CD14-positive monocyte (primary cell): ENCODE results near the gene ITGAV. TPM values are rescaled to one million over a fixed set of nuclear protein-coding genes. Genes with fewer than 3 reads are reported as not detected.

ENCODE experiments used
- DNase-seq, 3 donors: peaks; one replicate each; pipeline ENCODE4 v3.0.0-alpha.2; 2011 to 2022
- H2AFZ ChIP-seq: 2 replicates; pipeline ENCODE4 v1.6.0; 2012; ENCODE audit warnings: mild to moderate bottlenecking, low read depth, low read length, inconsistent platforms; ENCODE audit not compliant: insufficient read depth, poor library complexity, severe bottlenecking
- H3K27ac ChIP-seq, 2 donors: 1 replicate in 1 of 2; 2 replicates in 1 of 2; pipeline ENCODE4 v1.5.1; 2012 to 2013; ENCODE audit warnings: low read length in 2 of 2, control low read depth in 1 of 2, inconsistent platforms in 1 of 2, low read depth in 1 of 2, mild to moderate bottlenecking in 1 of 2
- H3K27me3 ChIP-seq, 2 donors: one replicate each; pipeline versions ENCODE4 v1.6.0 to v1.6.1; 2011 to 2013; ENCODE audit warnings: low read length in 2 of 2; ENCODE audit not compliant: control insufficient read depth in 2 of 2, insufficient read depth in 2 of 2
- H3K36me3 ChIP-seq, 2 donors: replicated peaks in 1 of 2; 1 replicate in 1 of 2; 2 replicates in 1 of 2; pipeline versions ENCODE4 v1.5.1 to v1.6.1; 2012 to 2013; ENCODE audit warnings: low read length in 2 of 2, control low read depth in 1 of 2, inconsistent platforms in 1 of 2, mild to moderate bottlenecking in 1 of 2; ENCODE audit not compliant: insufficient read depth in 2 of 2, control insufficient read depth in 1 of 2
- H3K4me1 ChIP-seq, 2 donors: 1 replicate in 1 of 2; 2 replicates in 1 of 2; pipeline versions ENCODE4 v1.5.1 to v1.6.1; 2012 to 2013; ENCODE audit warnings: low read length in 2 of 2, control low read depth in 1 of 2, inconsistent platforms in 1 of 2, mild to moderate bottlenecking in 1 of 2, moderate library complexity in 1 of 2; ENCODE audit not compliant: insufficient read depth in 2 of 2, control insufficient read depth in 1 of 2
- H3K4me2 ChIP-seq: replicated peaks from 2 replicates; pipeline ENCODE3; 2012; ENCODE audit warnings: low read length, moderate library complexity, mild to moderate bottlenecking; ENCODE audit not compliant: poor library complexity, severe bottlenecking; ENCODE audit errors: extremely low read depth
- H3K4me3 ChIP-seq, 3 experiments: fragments of 200-600 bp in 1 of 3; sonication (generic) in 1 of 3; replicated peaks in 1 of 3; 1 replicate in 2 of 3; 2 replicates in 1 of 3; pipeline ENCODE4 v1.5.1; 2011 to 2013; ENCODE audit warnings: low read length in 3 of 3, mild to moderate bottlenecking in 3 of 3, control low read depth in 2 of 3, low read depth in 2 of 3, inconsistent platforms in 1 of 3, moderate library complexity in 1 of 3
- H3K79me2 ChIP-seq: 2 replicates; pipeline ENCODE4 v1.6.0; 2012; ENCODE audit warnings: mild to moderate bottlenecking, control low read depth, inconsistent platforms, low read length, moderate library complexity; ENCODE audit not compliant: insufficient read depth
- H3K9ac ChIP-seq: 2 replicates; pipeline ENCODE4 v1.6.0; 2017; ENCODE audit warnings: low read length, mild to moderate bottlenecking; ENCODE audit not compliant: insufficient read depth, poor library complexity, severe bottlenecking
- H3K9me3 ChIP-seq, 2 donors: replicated peaks in 1 of 2; 1 replicate in 1 of 2; 2 replicates in 1 of 2; pipeline versions ENCODE4 v1.5.1 to v1.6.1; 2012 to 2013; ENCODE audit warnings: low read length in 2 of 2, control low read depth in 1 of 2; ENCODE audit not compliant: control insufficient read depth in 1 of 2, insufficient read depth in 1 of 2
- H4K20me1 ChIP-seq: 2 replicates; pipeline ENCODE4 v1.6.0; 2012; ENCODE audit warnings: mild to moderate bottlenecking, low read length, control low read depth, moderate library complexity; ENCODE audit not compliant: insufficient read depth
- H3K27ac Mint-ChIP-seq, 7 donors: one replicate each; pipeline ENCODE4 v1.8.0; 2020; ENCODE audit warnings: mild to moderate bottlenecking in 7 of 7, mixed read lengths in 7 of 7, moderate library complexity in 6 of 7, inconsistent platforms in 2 of 7
- H3K27me3 Mint-ChIP-seq, 3 donors: one replicate each; pipeline ENCODE4 v1.8.0; 2021 to 2022; ENCODE audit warnings: low read depth in 3 of 3, mild to moderate bottlenecking in 3 of 3, mixed read lengths in 3 of 3, moderate library complexity in 3 of 3, inconsistent platforms in 1 of 3
- H3K36me3 Mint-ChIP-seq, 2 donors: one replicate each; pipeline ENCODE4 v1.8.0; 2020; ENCODE audit warnings: mixed read lengths in 2 of 2, inconsistent platforms in 1 of 2, mild to moderate bottlenecking in 1 of 2
- H3K4me1 Mint-ChIP-seq: one replicate; pipeline ENCODE4 v1.8.0; 2020; ENCODE audit warnings: mild to moderate bottlenecking, mixed read lengths
- H3K4me3 Mint-ChIP-seq, 2 donors: one replicate each; pipeline ENCODE4 v1.8.0; 2020; ENCODE audit warnings: mild to moderate bottlenecking in 2 of 2, mixed read lengths in 2 of 2, moderate library complexity in 1 of 2
- H3K9me3 Mint-ChIP-seq, 7 donors: one replicate each; pipeline ENCODE4 v1.8.0; 2020 to 2022; ENCODE audit warnings: mixed read lengths in 7 of 7, mild to moderate bottlenecking in 6 of 7, moderate library complexity in 6 of 7, inconsistent platforms in 2 of 7
- WGBS: methylation state at CpG from one replicate; pipeline ENCODE4 v1.1.5; 2013; ENCODE audit warnings: missing lambda C conversion rate; ENCODE audit not compliant: insufficient coverage; 5-methylcytosine and 5-hydroxymethylcytosine counted together
- intact Hi-C, 2 donors: fragments of 100-400 bp; cut with micrococcal nuclease; formaldehyde crosslinking; loops; one replicate each; pipeline versions ENCODE4 v1.15.0 to v1.15.1; 2023
- polyA plus RNA-seq, 3 donors: library from polyadenylated mRNA; depleted of rRNA in 1 of 3; unstranded in 2 of 3; stranded (reverse) in 1 of 3; fragments of 300-500 nt in 2 of 3; fragments of >200 nt in 1 of 3; fragmentation: Illumina TruSeq in 2 of 3; gene quantifications; 1 replicate in 2 of 3; 2 replicates in 1 of 3; pipeline ENCODE4 v1.2.3, GENCODE V29; 2012 to 2021
- TF ChIP-seq, protein P1 (sequence below): fragments of 200-600 bp; IDR thresholded peaks from one replicate; pipeline ENCODE4 v1.8.0; 2022; ENCODE audit warnings: antibody characterized with exemption, mild to moderate bottlenecking

Gene ITGAV
- polyA plus RNA-seq, 3 donors, result 4.9 to 8.2 (median 6.0) TPM

DNA sequence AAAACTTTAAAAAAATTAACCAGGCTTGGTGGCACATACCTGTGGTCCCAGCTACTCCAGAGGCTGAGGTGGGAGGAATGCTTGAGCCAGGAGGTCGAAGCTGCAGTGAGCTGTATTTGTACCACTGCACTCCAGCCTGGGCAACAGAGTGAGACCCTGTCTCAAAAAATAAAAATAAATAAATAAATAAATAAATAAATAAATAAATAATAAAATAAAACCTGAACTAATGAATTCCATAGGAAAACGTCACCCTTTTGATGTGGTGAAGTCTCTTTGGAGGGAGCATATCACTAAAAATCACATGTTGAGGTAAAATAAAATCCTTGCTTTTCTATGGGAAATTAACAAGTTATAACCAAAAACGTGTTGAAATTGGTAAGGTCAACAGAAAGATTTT is 29.6 kb upstream of the ITGAV start:
- TF ChIP-seq, protein P1, sequence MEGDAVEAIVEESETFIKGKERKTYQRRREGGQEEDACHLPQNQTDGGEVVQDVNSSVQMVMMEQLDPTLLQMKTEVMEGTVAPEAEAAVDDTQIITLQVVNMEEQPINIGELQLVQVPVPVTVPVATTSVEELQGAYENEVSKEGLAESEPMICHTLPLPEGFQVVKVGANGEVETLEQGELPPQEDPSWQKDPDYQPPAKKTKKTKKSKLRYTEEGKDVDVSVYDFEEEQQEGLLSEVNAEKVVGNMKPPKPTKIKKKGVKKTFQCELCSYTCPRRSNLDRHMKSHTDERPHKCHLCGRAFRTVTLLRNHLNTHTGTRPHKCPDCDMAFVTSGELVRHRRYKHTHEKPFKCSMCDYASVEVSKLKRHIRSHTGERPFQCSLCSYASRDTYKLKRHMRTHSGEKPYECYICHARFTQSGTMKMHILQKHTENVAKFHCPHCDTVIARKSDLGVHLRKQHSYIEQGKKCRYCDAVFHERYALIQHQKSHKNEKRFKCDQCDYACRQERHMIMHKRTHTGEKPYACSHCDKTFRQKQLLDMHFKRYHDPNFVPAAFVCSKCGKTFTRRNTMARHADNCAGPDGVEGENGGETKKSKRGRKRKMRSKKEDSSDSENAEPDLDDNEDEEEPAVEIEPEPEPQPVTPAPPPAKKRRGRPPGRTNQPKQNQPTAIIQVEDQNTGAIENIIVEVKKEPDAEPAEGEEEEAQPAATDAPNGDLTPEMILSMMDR, result no peak
- Histone ChIP-seq H3K79me2 (no peaks in the 10 kb centered on the region), H3K27ac (no peak overlapping the region), H3K27me3 (no peaks in the 10 kb centered on the region), H3K9ac (no peak overlapping the region), H3K4me1 (no peaks in the 10 kb centered on the region), H3K4me2 (no peak overlapping the region), H4K20me1 (no peaks in the 10 kb centered on the region), H3K9me3 (no peaks in the 10 kb centered on the region), H2AFZ (no peak overlapping the region), H3K4me3 (no peak overlapping the region), H3K36me3 (no peaks in the 10 kb centered on the region)
- no peak for DNase-seq
- WGBS, result 80% methylated on average over 1 of the region's 3 CpGs
- no peaks in the 10 kb centered on the region for H3K36me3 Mint-ChIP-seq
- no peaks in the 10 kb centered on the region for H3K4me1 Mint-ChIP-seq
- H3K4me3 Mint-ChIP-seq, result no peak overlapping the region
- H3K27ac Mint-ChIP-seq, result no peak overlapping the region
- peaks cover 0 to 7% (median 3%) of the 10 kb centered on the region in 7 donors for H3K9me3 Mint-ChIP-seq
- H3K27me3 Mint-ChIP-seq, result peaks cover 0 to 3% (median 0%) of the 10 kb centered on the region in 3 donors
- intact Hi-C loops, result no loop called here

- Mint-ChIP-seq H3K4me1 (no peaks in the 10 kb centered on the region), H3K36me3 (no peaks in the 10 kb centered on the region), H3K9me3 (peaks cover 0 to 7% (median 3%) of the 10 kb centered on the region in 7 donors), H3K4me3 (no peak overlapping the region), H3K27me3 (peaks cover 0 to 3% (median 0%) of the 10 kb centered on the region in 3 donors), H3K27ac (no peak overlapping the region)
- Histone ChIP-seq H3K36me3 (no peaks in the 10 kb centered on the region), H3K79me2 (no peaks in the 10 kb centered on the region), H3K4me2 (no peak overlapping the region), H4K20me1 (no peaks in the 10 kb centered on the region), H3K9ac (no peak overlapping the region), H3K27ac (no peak overlapping the region), H3K9me3 (no peaks in the 10 kb centered on the region), H3K27me3 (no peaks in the 10 kb centered on the region), H2AFZ (no peak overlapping the region), H3K4me1 (no peaks in the 10 kb centered on the region), H3K4me3 (no peak overlapping the region)
- no peak for DNase-seq
- intact Hi-C loops, result no loop called here
- 93% methylated on average over 3 of the region's 6 CpGs for WGBS
- TF ChIP-seq, protein P1, result no peak
Observed at GRCh38 chr2:186561467-186562208, 28.2 kb upstream of the ITGAV start.
